Stimulated activated CD8-positive, alpha-beta memory T cell treated with anti-CD3 and anti-CD28 coated beads, Interleukin-12 subunit alpha, Interleukin-12 subunit beta, amount 100 ng/mL, for 4 hours (primary cell): Measurements from ENCODE around the gene DHCR7.

Experiments used
- DNase-seq: peaks from one replicate; pipeline ENCODE4 v3.0.0-alpha.2; 2020; ENCODE audit warnings: low read depth

DHCR7 gene

DNA sequence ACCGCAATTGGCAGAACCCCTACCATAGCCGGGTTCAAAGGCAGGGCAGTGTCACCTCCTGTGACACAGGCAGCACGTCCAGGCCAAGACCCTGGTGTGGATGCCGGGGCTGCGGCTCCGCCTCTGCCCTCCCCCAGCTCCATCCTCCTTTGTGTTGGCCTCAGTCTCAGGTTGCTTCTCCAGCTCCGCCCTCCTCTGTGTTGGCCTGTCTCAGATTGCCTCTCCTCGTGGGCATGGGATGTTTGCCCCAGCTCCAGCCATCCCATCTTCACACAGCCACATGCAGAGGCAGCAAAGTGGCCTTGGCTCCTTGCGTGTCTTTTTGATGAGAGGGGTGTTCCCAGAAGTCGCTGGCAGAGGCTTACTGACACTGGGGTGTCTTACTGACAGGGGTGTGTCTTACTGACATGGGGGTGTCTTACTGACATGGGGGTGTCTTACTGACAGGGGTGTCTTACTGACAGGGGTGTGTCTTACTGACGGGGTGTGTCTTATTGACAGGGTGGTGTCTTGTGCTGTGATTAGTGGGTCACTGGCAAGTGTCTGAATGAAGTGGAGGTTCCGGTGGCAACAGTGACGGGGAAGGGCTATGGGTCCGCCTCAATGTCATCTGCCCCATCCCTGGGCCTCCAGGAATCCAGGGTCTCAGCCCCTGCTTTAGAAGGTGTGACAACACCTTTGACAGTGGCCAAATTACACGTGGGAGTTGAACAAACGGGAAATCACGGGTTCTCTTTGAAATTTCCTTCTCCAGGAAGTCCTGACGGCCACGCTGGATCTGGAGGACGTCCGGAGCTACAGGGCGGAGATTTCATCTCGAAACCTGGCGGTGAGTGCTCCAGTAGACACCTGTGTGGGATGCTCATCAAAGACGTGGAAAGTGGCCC lies 29.7 kb upstream of the DHCR7 start:
- DNase-seq: no peak

DNA sequence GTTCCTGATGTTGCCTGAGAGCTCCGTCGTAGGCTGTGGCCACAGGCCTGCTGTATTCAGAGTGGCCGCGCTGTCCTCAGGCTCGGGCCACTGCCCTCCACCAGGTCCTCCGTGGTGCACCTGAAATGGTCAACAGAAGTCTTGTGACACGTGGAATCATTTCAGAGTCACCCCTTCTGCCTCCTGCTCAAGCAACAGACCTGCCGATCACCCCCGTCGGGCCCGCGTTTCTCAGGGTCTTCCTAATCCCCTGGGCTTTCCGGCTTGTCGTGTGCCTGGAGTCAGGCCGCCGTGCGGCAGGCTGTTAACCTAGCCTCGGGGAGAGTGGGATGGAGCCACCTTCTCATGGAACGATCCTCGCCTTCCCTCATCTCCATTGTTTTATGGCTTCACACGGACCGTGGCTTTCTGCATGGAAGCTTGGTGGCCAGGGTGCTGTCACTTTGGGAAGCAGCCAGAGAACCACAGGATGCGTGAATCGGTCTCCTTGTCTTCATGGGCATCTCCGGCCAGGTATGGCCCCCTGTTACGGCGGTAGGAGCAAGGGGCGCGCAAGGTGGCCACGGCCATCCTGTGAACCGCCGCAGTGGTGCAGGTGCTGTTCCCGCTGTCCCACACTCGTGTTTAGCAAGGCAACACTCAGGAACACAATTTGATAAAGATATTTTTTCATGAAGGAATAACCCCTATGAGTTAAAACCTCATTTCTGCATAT lies 28.9 kb upstream of the DHCR7 start:
- DNase-seq: no peak

DNA sequence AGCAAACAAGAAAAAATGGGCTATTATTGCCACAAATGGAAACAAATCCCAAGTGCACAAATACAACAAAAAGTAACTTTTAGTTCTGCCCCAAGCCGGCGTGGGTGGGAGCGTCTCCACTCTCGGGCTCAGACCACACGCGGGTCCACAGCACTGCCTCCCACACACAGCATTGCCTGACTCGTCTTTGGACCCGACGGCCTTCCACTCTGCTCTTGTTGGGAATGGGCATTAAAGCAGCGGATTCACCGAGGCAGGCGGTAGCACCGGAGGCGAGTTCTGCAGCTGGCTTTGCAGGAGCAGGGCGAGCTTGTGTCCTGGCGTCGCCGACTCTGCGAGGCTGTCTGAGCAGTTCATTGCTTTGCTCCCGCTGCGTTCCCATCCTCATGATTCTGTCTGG lies 27.8 kb upstream of the DHCR7 start:
- no peak for DNase-seq

DNA sequence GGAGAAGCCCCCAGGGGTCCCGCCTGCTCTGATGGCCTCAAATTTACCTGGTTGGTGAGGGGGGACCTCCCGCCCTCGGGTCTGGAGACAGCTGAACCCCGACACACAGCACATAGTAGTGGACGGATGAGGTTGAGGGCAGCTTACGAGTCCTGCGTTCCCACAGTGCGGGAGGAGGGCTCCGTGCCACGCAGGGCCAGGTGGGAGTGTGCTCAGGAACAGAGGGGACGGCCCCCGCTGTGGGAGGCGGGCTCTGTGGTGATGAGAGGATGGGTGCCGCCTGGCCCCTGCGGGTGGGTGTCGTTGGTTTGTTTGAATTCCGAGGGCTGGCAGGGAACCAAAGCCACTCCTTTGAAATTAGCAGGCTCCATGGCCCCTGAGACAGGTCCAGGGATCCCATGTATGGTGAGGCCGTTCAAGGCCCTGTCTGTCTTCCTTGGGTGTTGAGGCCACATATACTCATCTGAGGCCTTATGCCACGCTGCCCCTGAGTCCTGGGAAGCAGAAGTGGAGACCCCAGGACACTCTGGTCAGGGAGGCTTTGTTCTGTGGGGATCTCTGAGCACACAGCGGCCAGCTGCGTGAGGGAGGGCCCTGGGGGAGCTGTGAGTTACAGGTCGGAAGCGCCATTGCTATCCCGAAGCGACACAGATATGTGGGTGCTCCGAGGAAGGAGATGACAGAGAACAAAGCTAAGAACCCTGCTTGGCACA lies 26.7 kb upstream of the DHCR7 start:
- DNase-seq: no peak

DNA sequence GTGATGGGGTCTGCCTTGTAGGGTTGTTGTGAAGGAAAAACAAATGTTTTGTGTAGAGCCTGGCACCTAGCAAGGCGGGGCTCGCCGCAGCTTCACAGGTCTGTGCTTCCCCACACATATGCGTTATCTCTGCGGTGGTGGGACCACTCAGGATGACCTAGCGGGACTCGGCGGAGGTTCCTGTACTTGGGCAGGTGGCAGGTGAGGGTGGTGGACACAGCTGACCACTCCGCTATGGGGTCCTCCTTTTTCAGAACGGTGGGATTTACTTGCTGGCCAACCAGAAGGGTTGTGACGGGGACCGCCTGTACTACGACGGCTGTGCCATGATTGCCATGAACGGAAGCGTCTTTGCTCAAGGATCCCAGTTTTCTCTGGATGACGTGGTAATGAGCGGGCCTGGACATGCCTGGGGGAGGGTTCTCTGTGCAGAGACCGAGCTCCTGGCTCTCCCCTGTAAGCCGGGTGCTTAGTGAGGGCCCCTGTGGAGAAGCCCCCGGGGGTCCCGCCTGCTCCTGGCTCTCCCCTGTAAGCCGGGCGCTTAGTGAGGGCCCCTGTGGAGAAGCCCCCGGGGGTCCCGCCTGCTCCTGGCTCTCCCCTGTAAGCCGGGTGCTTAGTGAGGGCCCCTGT lies 26.1 kb upstream of the DHCR7 start:
- no peak for DNase-seq

DNA sequence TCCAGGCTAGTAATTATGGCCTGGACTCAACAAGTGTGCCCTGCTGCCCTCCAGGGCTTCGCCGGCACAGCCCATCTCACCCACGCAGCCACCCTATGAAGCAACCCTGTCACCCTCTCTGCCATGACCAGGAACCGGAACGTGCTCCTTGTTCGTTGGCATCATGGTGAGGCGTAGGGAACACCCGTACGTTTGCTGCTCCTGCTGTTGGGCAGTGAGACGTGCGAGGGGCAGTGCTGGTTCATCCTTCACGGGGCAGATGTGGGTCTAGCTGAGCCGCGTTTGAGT lies 25.5 kb upstream of the DHCR7 start:
- DNase-seq: no peak

DNA sequence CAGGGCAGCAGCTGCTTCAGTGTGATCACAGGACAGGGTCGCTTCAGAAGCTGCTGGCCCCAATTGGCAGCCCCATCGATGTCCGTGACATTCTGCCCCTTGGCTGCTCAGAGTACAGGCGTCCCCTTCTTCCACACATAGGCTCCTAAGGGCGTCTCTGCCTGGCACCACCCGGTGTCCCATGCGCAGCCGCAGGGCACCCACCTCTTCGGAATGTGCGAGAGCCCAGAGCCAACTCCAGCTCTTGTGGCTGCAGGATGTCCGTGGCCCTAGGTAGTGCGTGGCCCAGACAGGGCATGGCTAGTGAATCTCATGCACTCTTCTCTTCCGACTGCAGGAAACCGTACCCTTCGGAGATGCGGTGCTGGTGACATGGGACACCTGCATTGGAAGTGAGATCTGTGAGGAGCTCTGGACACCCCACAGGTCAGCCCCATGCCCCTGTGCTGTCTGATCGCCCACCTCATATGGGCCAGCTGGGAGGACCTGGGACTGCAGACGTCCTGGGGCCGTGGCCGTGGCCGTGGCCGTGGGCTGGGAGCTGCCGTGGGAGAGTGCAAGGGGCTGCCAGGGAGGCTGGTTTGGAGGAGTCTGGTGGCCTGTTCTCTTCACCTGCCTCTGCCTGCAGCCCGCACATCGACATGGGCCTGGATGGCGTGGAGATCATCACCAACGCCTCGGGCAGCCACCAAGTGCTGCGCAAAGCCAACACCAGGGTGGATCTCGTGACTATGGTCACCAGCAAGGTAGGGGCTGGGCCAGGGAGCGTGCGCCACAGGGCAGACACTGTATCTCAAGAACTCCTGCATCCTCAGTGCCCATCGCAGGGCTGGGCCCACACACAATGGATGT lies 25.0 kb upstream of the DHCR7 start:
- no peak for DNase-seq

DNA sequence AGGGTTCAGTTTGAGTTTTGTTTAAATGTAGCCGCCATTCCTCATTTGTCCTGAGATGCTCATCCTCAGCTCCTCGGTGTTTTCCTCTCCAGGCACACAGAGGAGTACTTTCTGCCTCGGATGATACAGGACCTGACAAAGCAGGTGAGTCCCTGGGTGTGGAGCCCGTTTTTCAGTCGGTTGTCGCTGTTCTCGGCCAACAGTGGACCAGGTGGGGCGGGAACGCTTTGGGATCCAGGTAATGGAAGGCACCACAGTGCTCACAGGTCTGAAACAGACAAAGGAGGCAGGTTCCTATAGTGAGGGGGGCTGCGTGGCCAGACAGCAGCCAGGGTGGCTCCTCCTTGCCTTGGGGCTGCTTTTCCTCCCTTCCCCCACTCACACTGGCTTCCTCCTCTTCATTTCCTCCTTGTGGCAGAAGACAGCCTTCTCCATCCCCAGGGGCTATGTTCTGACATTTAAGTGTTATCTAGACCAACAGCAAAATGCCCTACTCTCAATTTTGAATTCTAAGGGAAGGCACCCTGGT lies 24.2 kb upstream of the DHCR7 start:
- DNase-seq: no peak

DNA sequence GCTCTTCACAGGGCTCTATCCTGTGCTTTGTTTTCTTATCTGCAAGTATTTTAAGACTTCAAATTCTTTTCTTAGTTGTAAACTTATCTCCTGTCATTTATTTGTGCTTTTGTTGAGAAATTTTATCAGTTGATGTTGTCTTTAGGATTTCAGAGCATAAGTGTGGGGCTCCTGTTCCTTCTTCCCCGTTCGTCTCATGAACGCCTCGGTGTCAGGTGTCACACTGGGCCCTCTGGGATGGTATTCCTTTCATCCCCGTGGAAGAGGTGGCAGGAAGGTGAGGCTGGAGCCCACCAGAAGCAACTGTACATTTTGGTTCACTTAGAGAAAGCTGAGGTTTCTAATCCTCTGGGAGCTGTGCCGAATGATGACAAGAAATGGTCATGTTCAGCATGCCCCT lies 22.8 kb upstream of the DHCR7 start:
- DNase-seq: no peak

DNA sequence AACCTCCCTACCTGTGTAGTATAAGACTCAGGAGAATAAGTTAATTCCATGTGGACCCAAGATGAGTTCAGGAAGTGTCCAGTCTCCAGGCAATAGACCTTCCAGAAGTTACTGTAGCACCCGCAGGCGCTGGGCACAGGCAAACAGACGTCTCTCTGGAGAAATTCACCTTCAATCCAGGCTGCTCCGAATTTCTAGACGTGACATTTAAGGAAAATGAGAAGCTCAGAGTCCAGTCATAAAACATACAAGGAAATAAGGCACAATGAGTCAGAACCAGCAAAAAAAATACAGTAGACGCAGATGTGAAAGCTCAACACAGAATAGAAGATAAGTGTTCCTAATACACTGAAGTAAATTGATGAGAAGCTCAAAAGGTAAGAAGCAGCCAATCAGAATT lies 19.0 kb upstream of the DHCR7 start:
- DNase-seq: no peak

DNA sequence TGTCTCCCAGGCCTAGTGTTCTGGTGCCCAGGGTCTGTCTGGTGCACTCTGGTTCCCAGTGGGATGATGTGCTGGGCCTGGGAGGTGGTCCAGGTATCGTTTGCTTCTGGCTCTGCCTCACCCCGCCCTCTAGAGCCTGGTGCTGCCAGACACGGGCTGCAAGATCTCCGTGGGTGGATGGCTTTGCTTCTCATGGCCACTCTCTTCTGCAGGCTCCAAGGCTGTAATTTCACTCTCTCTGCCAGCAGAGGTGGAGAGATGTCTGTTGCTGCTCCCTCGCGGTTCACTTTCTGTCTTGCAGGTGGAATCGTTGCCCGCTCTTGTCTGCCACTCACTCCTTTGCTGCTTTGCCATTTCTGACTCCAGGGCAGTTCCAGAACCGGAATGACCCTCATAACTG lies 18.2 kb upstream of the DHCR7 start:
- DNase-seq: no peak

DNA sequence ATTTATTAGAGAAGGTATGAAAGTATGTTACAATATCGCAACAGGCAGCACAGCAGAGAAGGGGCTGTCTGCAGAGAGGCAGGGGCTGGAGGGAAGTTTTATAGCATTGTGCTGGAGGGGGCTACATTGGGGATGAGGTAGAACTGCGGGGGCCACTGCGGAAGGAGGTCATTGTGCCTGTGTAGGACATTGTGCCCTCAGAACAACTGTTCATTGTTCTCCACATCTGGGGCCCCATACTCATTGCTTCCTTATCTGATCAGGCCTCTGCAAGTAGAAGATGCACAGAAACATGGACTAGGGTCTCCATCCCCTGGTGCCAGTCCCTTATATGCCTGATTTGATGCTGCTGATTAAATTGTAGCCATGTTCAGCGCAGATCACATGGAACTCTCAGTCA lies 16.9 kb upstream of the DHCR7 start:
- DNase-seq: no peak

DNA sequence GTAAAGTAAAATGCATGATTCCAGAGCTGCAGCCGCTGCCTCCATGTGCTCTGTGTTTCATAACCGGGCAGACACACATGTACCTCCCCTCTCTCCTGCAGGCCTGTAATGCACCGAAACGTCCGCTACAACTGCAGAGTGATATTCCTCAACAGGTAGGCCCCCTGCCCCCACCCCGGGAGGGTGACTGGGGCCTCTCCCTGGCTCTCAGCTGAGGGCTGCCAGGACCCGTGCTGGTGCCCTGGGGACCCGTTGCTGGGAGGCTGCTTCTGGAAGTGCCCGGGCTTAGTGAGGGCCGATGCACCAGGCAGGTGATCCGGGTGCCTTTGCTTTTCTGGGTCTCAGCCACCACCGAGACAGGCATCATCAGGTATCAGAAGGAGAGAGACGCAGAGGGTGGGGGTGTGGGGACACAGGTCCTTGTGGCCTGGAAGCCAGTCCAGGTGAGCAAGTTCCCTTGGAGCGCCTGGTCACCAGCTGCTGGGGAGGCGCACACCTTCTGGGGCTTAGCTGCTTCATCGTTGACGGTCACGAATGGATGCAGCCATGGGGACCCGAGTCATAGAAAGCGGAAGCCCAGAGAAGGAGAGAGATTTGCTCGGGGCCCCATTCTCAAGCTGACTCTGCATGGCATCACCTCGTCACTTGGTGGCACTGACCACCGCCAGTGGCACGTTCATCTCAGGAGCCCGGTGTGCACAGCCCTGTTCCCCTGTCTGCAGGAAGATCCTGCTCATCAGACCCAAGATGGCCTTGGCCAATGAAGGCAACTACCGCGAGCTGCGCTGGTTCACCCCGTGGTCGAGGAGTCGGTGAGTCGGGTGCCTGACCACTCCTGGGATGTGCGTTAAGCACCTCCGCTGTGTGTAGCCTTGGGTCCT lies 15.4 kb upstream of the DHCR7 start:
- DNase-seq: no peak

DNA sequence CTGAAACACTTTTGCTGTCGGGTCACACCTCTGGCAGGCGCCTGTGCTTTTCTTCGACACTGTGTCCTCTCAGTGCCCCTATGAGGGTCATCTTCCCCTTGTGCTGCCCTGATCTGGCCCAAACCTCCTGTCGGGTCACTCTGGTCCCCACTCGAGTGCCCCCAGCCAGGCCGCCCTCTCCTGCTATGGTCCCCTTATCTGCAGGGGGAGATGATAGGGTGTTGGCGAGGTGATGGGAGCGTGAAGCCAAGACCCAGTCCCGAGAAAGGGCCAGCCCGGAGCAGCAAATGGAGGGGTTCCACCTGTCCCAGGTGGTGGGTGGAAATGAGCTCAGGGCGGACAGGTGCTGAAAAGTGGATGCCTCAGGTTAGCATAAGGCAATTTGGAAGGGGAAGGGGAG lies 14.5 kb upstream of the DHCR7 start:
- no peak for DNase-seq

DNA sequence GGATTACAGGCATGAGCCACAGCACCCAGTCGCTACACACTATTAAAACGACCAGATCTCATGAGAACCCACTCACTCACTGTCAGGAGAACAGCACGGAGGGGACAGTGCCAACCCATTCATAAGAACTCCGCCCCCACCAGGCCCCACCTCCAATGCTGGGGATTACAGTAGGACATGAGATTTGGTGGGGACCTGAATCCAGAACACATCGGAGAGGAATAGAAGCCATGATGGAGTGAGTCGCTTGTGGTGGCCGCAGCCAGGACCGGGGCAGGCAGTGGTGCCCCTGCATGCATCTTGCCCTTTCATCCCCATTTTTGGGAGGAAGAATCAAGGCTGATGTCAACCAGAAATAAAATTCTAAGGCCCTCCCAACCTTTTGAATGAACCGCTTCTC lies 13.5 kb upstream of the DHCR7 start:
- no peak for DNase-seq

DNA sequence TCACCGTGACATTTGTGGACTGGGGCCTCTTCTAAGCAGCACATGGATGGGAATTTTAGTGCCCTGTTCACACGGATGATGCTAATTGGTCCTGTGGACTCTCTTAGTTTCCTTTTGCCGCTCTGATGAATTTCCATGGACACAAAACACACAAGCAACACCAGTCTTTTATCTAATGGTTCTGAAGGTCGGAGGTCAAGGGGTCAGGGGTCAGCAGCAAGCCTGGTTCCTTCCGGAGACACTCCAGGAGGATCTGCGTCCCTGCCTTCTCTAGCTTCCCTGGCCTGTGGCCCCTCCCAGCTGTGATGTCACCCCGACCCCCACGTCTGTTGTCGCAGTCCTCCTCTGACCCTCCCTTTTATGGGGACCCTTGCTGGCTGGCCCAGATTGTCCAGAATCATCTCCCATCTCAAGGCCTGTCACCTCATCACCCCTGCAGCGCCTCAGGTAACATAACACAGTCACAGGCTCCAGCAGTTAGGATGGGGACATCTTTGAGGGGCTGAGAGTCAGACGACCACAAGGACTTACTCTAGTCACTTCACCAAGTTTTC lies 11.7 kb upstream of the DHCR7 start:
- no peak for DNase-seq

DNA sequence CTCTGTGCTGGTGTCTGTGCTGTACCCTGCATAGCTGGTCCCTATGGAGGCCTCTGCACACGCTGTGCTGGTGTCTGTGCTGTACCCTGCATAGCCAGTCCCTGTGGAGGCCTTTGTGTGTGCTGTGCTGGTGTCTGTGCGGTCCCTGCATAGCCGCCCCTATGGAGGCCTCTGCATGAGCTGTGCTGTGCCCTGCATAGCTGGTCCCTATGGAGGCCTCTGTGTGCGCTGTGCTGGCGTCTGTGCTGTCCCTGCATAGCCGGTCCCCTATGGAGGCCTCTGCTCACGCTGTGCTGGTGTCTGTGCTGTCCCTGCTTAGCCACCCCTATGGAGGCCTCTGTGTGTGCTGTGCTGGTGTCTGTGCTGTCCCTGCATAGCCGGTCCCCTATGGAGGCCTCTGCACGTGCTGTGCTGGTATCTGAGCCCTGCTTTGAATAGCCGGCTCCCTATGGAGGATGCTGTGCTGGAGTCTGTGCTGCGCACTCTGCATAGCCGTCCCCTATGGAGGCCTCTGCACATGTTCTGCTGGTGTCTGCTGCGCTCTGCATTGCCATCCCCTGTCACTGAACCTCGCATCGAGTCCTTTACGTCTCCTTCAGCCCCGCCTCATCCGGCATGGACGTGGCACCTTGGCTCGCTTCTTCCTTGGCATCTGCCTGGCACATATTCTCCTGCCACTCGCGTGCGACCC lies 11.0 kb upstream of the DHCR7 start:
- DNase-seq: no peak

DNA sequence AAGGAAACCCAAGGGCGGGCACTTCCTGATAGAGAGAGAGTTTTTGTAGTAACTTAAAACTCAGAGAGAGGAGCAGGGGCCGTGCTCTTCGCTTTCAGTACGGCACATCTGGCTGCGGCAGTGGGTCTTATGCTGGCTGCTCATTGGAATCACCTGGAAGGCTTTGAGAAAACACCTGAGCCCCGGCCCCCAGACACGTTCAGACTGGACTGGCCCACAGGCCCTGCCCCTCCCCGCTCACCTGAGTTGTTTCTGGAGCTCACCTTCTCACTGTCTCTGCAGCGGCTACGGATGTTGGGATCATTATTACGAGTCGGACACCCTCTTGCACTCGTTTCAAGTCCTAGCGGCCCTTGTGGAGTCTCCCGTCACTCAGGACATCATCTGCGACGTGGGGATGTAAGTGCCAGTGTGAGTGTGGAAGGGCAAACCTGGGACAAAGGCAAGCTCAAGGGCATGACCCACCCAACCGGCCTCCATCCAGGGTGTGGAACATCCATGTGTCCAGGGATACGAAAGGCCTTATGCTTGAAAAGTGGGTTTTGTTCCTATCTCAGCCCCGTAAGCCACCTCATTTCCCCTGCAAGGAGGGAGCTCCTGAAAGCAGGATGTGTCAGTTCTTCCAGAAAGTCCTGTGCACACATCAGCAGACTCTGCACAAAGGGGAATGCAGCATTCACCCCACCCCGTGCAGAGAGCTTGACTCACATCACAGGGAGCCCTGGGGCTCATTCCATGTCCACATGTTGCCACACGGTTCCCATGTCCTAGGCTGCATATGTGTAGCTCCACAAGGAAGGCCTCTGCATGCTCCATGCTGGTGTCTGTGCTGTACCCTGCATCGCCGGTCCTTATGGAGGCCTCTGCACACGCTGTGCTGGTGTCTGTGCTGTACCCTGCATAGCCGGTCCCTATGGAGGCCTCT lies 10.2 kb upstream of the DHCR7 start:
- DNase-seq: no peak

DNA sequence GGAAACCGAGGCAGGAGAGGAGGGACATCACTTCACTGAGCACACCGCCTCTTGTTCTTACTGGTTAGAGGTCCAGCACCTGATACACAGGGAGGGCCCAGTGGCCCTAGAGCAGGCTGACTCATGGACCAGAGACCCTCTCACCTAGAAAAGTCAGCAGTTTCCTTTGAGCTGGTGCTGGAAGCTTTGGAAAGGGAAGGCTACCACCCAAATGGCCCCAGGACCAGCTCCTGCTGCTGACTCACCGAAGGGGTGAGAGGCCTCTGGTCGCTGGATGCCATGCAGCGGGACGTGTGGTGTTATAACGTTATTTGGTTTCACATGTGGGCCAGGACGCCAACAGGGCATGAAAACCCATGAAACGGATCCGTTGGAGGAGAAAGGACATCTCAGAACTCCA lies 8.6 kb upstream of the DHCR7 start:
- no peak for DNase-seq
